Measurements from ENCODE around the gene AK5. TPM values are rescaled to one million over a fixed set of nuclear protein-coding genes. Genes with fewer than 3 reads are reported as not detected.

The AK5 gene
- total RNA-seq, 1 experiment from 2014 or later = 3.0 TPM

GRCh38 chr1:77341195-77341594, 59.4 kb downstream of the AK5 start:
- BruUV-seq (replicated peaks) = no TSS peak
- Histone ChIP-seq H3K4me1 (ENCODE audit: control insufficient read depth, insufficient read depth, low read length) (no peaks in the 10 kb centered on the region), H3K4me3 (ENCODE audit: low read depth in 2 of 2, low read length in 2 of 2) (no peak overlapping the region), H3K9me3 (ENCODE audit: control insufficient read depth, insufficient read depth, low read depth, low read length) (no peaks in the 10 kb centered on the region), H3K27me3 (ENCODE audit: control insufficient read depth, insufficient read depth, low read length) (no peaks in the 10 kb centered on the region), H3K36me3 (ENCODE audit: control insufficient read depth, insufficient read depth, low read length) (no peaks in the 10 kb centered on the region), H3K27ac (ENCODE audit: low read length) (no peak overlapping the region)
- intact Hi-C loops (cut with micrococcal nuclease; ENCODE audit: unreplicated experiment) = no loop called here
- DNase-seq (ENCODE audit: low read depth, low spot score) = no peak
- ChIA-PET POLR2A (no interaction called here), CTCF (no interaction called here)
- in situ Hi-C loops (cut with HindIII; ENCODE audit: low pct_unique_long_range_greater_than_20kb, low sequenced_read_pairs) = no loop called here
- TF ChIP-seq, protein P1, sequence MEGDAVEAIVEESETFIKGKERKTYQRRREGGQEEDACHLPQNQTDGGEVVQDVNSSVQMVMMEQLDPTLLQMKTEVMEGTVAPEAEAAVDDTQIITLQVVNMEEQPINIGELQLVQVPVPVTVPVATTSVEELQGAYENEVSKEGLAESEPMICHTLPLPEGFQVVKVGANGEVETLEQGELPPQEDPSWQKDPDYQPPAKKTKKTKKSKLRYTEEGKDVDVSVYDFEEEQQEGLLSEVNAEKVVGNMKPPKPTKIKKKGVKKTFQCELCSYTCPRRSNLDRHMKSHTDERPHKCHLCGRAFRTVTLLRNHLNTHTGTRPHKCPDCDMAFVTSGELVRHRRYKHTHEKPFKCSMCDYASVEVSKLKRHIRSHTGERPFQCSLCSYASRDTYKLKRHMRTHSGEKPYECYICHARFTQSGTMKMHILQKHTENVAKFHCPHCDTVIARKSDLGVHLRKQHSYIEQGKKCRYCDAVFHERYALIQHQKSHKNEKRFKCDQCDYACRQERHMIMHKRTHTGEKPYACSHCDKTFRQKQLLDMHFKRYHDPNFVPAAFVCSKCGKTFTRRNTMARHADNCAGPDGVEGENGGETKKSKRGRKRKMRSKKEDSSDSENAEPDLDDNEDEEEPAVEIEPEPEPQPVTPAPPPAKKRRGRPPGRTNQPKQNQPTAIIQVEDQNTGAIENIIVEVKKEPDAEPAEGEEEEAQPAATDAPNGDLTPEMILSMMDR (IDR thresholded peaks at IDR 0.05) = no peak
- no peak for TF ChIP-seq SIN3A (IDR thresholded peaks at IDR 0.05; ENCODE audit: borderline replicate concordance, insufficient read depth, low read depth, low read length)
- TF ChIP-seq TCF7L2 (IDR thresholded peaks at IDR 0.05; ENCODE audit: low read depth, low read length) = no peak
- TF ChIP-seq REST (IDR thresholded peaks at IDR 0.05; ENCODE audit: insufficient read depth in 1 of 2, low read depth in 2 of 2, low read length in 1 of 2) = no peak
- TF ChIP-seq POLR2AphosphoS5 (IDR thresholded peaks at IDR 0.05; ENCODE audit: low read depth, low read length) = no peak
- ATAC-seq = no peak

- H3K4me1 ChIP-seq (ENCODE audit: control insufficient read depth, insufficient read depth, low read length) = no peaks in the 10 kb centered on the region
- H3K36me3 ChIP-seq (ENCODE audit: control insufficient read depth, insufficient read depth, low read length) = no peaks in the 10 kb centered on the region
- H3K4me3 ChIP-seq (ENCODE audit: low read depth in 2 of 2, low read length in 2 of 2) = no peak overlapping the region
- intact Hi-C loops (cut with micrococcal nuclease; ENCODE audit: unreplicated experiment) = no loop called here
- 0 out of 2 replicates have a peak, but pooled peaks have one; percentile 17 for ATAC-seq
- CTCF ChIA-PET = no interaction called here
- H3K27ac ChIP-seq (ENCODE audit: low read length) = no peak overlapping the region
- in situ Hi-C loops (cut with HindIII; ENCODE audit: low pct_unique_long_range_greater_than_20kb, low sequenced_read_pairs) = no loop called here
- peak; percentile 22 for DNase-seq (ENCODE audit: low read depth, low spot score)
- no peaks in the 10 kb centered on the region for H3K27me3 ChIP-seq (ENCODE audit: control insufficient read depth, insufficient read depth, low read length)
- BruUV-seq (replicated peaks) = no TSS peak
- POLR2A ChIA-PET = no interaction called here
- H3K9me3 ChIP-seq (ENCODE audit: control insufficient read depth, insufficient read depth, low read depth, low read length) = no peaks in the 10 kb centered on the region
- TF ChIP-seq REST (IDR thresholded peaks at IDR 0.05; ENCODE audit: insufficient read depth in 1 of 2, low read depth in 2 of 2, low read length in 1 of 2) = no peak
- TF ChIP-seq SIN3A (IDR thresholded peaks at IDR 0.05; ENCODE audit: borderline replicate concordance, insufficient read depth, low read depth, low read length) = no peak
- no peak for TF ChIP-seq POLR2AphosphoS5 (IDR thresholded peaks at IDR 0.05; ENCODE audit: low read depth, low read length)
- no peak for TF ChIP-seq TCF7L2 (IDR thresholded peaks at IDR 0.05; ENCODE audit: low read depth, low read length)
- TF ChIP-seq, protein P1 (IDR thresholded peaks at IDR 0.05) = no peak
Observed at GRCh38 chr1:77342745-77343144, 60.9 kb downstream of the AK5 start.
